D341Med (cell line): ENCODE results near the gene CHRNA7.

Experiments
- DNase-seq: peaks from one replicate; pipeline ENCODE4 v3.0.0; 2012; ENCODE audit warnings: low spot score

Gene CHRNA7

GRCh38 chr15:32029862-32030781, at the start of gene CHRNA7:
Gene CHRNA7, plus strand, starts transcription at chr15:32030515. Its CDS starts 80 bp downstream, at chr15:32030595.
- peak; percentile 93 for DNase-seq

GRCh38 chr15:31985607-31986006, 44.7 kb upstream of the CHRNA7 start:
- no peak for DNase-seq

GRCh38 chr15:31993062-31993461, 37.3 kb upstream of the CHRNA7 start:
- no peak for DNase-seq

- no peak for DNase-seq
These were observed 32.6 kb upstream of the CHRNA7 start for GRCh38 chr15:31997711-31998110.

- no peak for DNase-seq
These were observed 26.8 kb upstream of the CHRNA7 start for GRCh38 chr15:32003558-32003957.

- DNase-seq, result no peak
These were observed 26.1 kb upstream of the CHRNA7 start for GRCh38 chr15:32004249-32004648.

- DNase-seq, result no peak
These were observed 22.9 kb upstream of the CHRNA7 start for GRCh38 chr15:32007355-32007960.

- no peak for DNase-seq
These were observed 15.4 kb upstream of the CHRNA7 start for GRCh38 chr15:32014953-32015352.

GRCh38 chr15:32020156-32020555, 10.2 kb upstream of the CHRNA7 start:
- DNase-seq, result no peak

GRCh38 chr15:32028921-32029320, 1.4 kb upstream of the CHRNA7 start:
- peak; percentile 60 for DNase-seq

GRCh38 chr15:32029409-32029861, 880 bp upstream of the CHRNA7 start:
- peak; percentile 85 for DNase-seq

GRCh38 chr15:32030795-32031194, 480 bp downstream of the CHRNA7 start:
- DNase-seq, result no peak

GRCh38 chr15:32033186-32033890, 3.0 kb downstream of the CHRNA7 start:
- no peak for DNase-seq

- DNase-seq, result no peak
These were observed 3.8 kb downstream of the CHRNA7 start for GRCh38 chr15:32034106-32034505.

GRCh38 chr15:32035285-32035684, 5.0 kb downstream of the CHRNA7 start:
- DNase-seq, result no peak

- DNase-seq, result no peak
These were observed 6.7 kb downstream of the CHRNA7 start for GRCh38 chr15:32036971-32037370.

- no peak for DNase-seq
These were observed 11.0 kb downstream of the CHRNA7 start for GRCh38 chr15:32041294-32041693.

- DNase-seq, result no peak
These were observed 12.1 kb downstream of the CHRNA7 start for GRCh38 chr15:32042269-32042972.

- DNase-seq, result no peak
These were observed 23.4 kb downstream of the CHRNA7 start for GRCh38 chr15:32053719-32054118.

- no peak for DNase-seq
These were observed 27.6 kb downstream of the CHRNA7 start for GRCh38 chr15:32057876-32058425.

- no peak for DNase-seq
These were observed 30.4 kb downstream of the CHRNA7 start for GRCh38 chr15:32060706-32061105.

- no peak for DNase-seq
These were observed 36.8 kb downstream of the CHRNA7 start for GRCh38 chr15:32067115-32067514.
